PFSK-1 (cell line): Measurements from ENCODE around the gene TIMM23.

Source experiments
- FOXP2 ChIP-seq: optimal IDR thresholded peaks from 2 replicates; pipeline ENCODE3; 2011; ENCODE audit warnings: borderline replicate concordance, control low read depth, inconsistent platforms; ENCODE audit not compliant: insufficient read depth; ENCODE audit errors: extremely low read length, extremely low read depth
- POLR2AphosphoS5 ChIP-seq: IDR thresholded peaks from 2 replicates; pipeline ENCODE4 v1.6.1; 2012; ENCODE audit warnings: low read depth, mild to moderate bottlenecking, control low read depth, low read length, moderate library complexity
- SIN3A ChIP-seq: IDR thresholded peaks from 2 replicates; pipeline ENCODE4 v1.6.1; 2012; ENCODE audit warnings: mild to moderate bottlenecking, low read length, moderate library complexity, borderline replicate concordance; ENCODE audit not compliant: insufficient read depth
- TAF1 ChIP-seq: IDR thresholded peaks from 2 replicates; pipeline ENCODE4 v1.6.1; 2012; ENCODE audit warnings: low read length, control low read depth, borderline replicate concordance; ENCODE audit not compliant: insufficient read depth
- TF ChIP-seq, protein P1 (sequence below), 2 experiments: IDR thresholded peaks; 2 replicates each; pipeline versions ENCODE4 v1.6.1 to v1.8.0; 2011 to 2012; ENCODE audit warnings: low read depth in 2 of 2, low read length in 2 of 2, control low read depth in 1 of 2, inconsistent platforms in 1 of 2, mild to moderate bottlenecking in 1 of 2, moderate library complexity in 1 of 2; ENCODE audit not compliant: insufficient read depth in 1 of 2

TIMM23 gene

DNA sequence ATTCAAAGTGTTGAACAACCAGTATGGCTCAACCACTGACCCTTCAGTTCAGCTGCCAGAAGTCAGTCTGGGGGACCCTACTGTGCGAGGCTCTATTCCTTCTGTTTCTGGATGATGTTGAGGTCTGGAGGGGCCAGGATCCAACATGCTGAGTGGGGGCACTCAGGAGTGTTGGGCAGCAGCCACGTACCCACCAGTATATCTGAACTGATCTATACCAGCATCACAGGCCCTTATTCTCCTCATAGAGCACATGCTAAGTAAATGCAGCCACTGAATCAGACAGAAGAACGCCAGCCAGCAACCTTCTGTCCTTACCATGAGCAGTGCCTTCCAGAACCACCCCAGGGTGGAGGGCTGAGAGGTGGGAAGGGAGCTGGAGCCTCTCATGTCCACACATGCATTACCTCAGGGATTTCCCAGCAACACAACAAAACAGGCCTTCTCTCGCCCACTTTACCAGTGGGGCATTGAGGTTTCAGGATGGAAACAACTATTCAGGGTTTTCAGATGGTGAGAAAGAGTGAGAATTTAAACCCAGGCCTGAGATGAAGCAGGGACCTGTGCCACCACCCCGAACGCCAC lies 80.6 kb downstream of the TIMM23 start:
- TF ChIP-seq TAF1 (no peak), POLR2AphosphoS5 (no peak), SIN3A (no peak), FOXP2 (no peak)
- TF ChIP-seq, protein P1, sequence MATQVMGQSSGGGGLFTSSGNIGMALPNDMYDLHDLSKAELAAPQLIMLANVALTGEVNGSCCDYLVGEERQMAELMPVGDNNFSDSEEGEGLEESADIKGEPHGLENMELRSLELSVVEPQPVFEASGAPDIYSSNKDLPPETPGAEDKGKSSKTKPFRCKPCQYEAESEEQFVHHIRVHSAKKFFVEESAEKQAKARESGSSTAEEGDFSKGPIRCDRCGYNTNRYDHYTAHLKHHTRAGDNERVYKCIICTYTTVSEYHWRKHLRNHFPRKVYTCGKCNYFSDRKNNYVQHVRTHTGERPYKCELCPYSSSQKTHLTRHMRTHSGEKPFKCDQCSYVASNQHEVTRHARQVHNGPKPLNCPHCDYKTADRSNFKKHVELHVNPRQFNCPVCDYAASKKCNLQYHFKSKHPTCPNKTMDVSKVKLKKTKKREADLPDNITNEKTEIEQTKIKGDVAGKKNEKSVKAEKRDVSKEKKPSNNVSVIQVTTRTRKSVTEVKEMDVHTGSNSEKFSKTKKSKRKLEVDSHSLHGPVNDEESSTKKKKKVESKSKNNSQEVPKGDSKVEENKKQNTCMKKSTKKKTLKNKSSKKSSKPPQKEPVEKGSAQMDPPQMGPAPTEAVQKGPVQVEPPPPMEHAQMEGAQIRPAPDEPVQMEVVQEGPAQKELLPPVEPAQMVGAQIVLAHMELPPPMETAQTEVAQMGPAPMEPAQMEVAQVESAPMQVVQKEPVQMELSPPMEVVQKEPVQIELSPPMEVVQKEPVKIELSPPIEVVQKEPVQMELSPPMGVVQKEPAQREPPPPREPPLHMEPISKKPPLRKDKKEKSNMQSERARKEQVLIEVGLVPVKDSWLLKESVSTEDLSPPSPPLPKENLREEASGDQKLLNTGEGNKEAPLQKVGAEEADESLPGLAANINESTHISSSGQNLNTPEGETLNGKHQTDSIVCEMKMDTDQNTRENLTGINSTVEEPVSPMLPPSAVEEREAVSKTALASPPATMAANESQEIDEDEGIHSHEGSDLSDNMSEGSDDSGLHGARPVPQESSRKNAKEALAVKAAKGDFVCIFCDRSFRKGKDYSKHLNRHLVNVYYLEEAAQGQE (IDR thresholded peaks at IDR 0.05; ENCODE audit: insufficient read depth in 1 of 2, low read depth in 2 of 2, low read length in 2 of 2), result no peak
